Transverse colon (tissue), 4 donors: ENCODE measurements around the gene ZBTB45. TPM values are rescaled to one million over a fixed set of nuclear protein-coding genes. Genes with fewer than 3 reads are reported as not detected.
A peak's percentile ranks its signal among the peaks of the same experiment; 100 is the strongest.

Source experiments
- DNase-seq: peaks from one replicate; pipeline ENCODE4 v3.0.0-alpha.2; 2019
- H3K27ac ChIP-seq, 4 donors: fragments of 200-600 bp; sonication (generic); 2 replicates each; pipeline ENCODE4 v1.5.1; 2016 to 2018; ENCODE audit warnings: inconsistent platforms in 4 of 4
- H3K27me3 ChIP-seq: fragments of 200-600 bp; sonication (generic); 2 replicates; pipeline ENCODE4 v1.5.1; 2017; ENCODE audit warnings: inconsistent platforms
- H3K36me3 ChIP-seq, 4 donors: fragments of 200-600 bp; sonication (generic); 2 replicates each; pipeline ENCODE4 v1.5.1; 2017 to 2019; ENCODE audit warnings: inconsistent platforms in 4 of 4
- H3K4me1 ChIP-seq, 4 donors: fragments of 200-600 bp; sonication (generic); 2 replicates each; pipeline ENCODE4 v1.5.1; 2017 to 2020; ENCODE audit warnings: inconsistent platforms in 4 of 4
- H3K4me3 ChIP-seq, 4 donors: fragments of 200-600 bp; sonication (generic); 1 replicate in 1 of 4; 2 replicates in 3 of 4; pipeline versions ENCODE4 v1.5.1 to v1.6.1; 2017 to 2019; ENCODE audit warnings: inconsistent platforms in 4 of 4
- H3K9me3 ChIP-seq, 2 donors: fragments of 200-600 bp; sonication (generic); 2 replicates each; pipeline ENCODE4 v1.5.1; 2017 to 2019; ENCODE audit warnings: inconsistent platforms in 2 of 2
- CTCF ChIP-seq, 5 experiments: fragments of 200-600 bp in 3 of 5; fragments of 450-650 bp in 2 of 5; sonication (generic) in 3 of 5; IDR thresholded peaks; 1 replicate in 2 of 5; 2 replicates in 3 of 5; pipeline ENCODE4 v1.5.1; 2016 to 2017; ENCODE audit warnings: antibody characterized with exemption in 5 of 5, inconsistent platforms in 3 of 5, mild to moderate bottlenecking in 2 of 5, moderate library complexity in 1 of 5
- EP300 ChIP-seq: sonication (generic); formaldehyde crosslinking; IDR thresholded peaks from one replicate; pipeline ENCODE4 v1.6.1; 2017; ENCODE audit warnings: antibody characterized with exemption, low read depth
- POLR2A ChIP-seq: fragments of 450-650 bp; IDR thresholded peaks from one replicate; pipeline ENCODE4 v1.6.1; 2016; ENCODE audit warnings: antibody characterized with exemption, mild to moderate bottlenecking, moderate library complexity
- POLR2AphosphoS5 ChIP-seq, 3 donors: sonication (generic); formaldehyde crosslinking; IDR thresholded peaks; one replicate each; pipeline ENCODE4 v1.6.1; 2016; ENCODE audit warnings: antibody characterized with exemption in 3 of 3
- WGBS, 2 donors: methylation state at CpG; one replicate each; pipeline ENCODE4 v1.1.5; 2018; ENCODE audit warnings: low coverage in 1 of 2; 5-methylcytosine and 5-hydroxymethylcytosine counted together
- in situ Hi-C, 4 donors: fragments of 200-750 bp; cut with MboI; loops; one replicate each; pipeline versions ENCODE4 v1.15.0 to v1.15.1; 2017; ENCODE audit warnings: low sequenced_read_pairs in 3 of 4, low pct_ligation_motif_present in 1 of 4, low pct_unique_long_range_greater_than_20kb in 1 of 4
- intact Hi-C: fragments of 100-400 bp; cut with DNase I; formaldehyde crosslinking; loops from one replicate; pipeline ENCODE4 v1.15.1; 2023; ENCODE audit warnings: low total_unique reads
- total RNA-seq, 4 donors: library from RNA; depleted of rRNA; stranded (reverse); fragments of >200 nt; gene quantifications; one replicate each; pipeline ENCODE4 v1.1.0, GENCODE V29; 2016

Gene ZBTB45
- total RNA-seq, 4 donors from 2014 or later: 12.8 to 24.7 (median 18.1) TPM

- no peaks in the 10 kb centered on the region for H3K9me3 ChIP-seq
- TF ChIP-seq POLR2A (no peak), POLR2AphosphoS5 (IDR thresholded peaks at IDR 0.05) (no peak), EP300 (no peak), CTCF (IDR thresholded peaks at IDR 0.05) (no peak)
- peak within 1 kb of the TSS; percentile 95 to 100 (median 100) for H3K27ac ChIP-seq
- in situ Hi-C loops (no loop called here), intact Hi-C loops (no loop called here)
- peaks cover 0 to 9% (median 4%) of the 10 kb centered on the region in 4 donors for H3K36me3 ChIP-seq
- peak within 1 kb of the TSS; percentile 67 to 91 (median 73) for H3K4me3 ChIP-seq
- peaks cover 50 to 68% (median 56%) of the 10 kb centered on the region in 4 donors for H3K4me1 ChIP-seq
- peak; percentile 66 for DNase-seq
- 0 to 1% methylated on average over 9 to 32 of the region's 62 CpGs for WGBS, 2 donors
- no peaks in the 10 kb centered on the region for H3K27me3 ChIP-seq
These were observed 38.5 kb upstream of the ZBTB45 start, which contains the start of gene UBE2M for GRCh38 chr19:58558066-58558622. UBE2M (minus strand) TSS chr19:58558611; CDS start chr19:58558381, 230 bp downstream.

- Histone ChIP-seq H3K36me3 (peaks cover 0 to 9% (median 4%) of the 10 kb centered on the region in 4 donors), H3K4me1 (peaks cover 43 to 61% (median 50%) of the 10 kb centered on the region in 4 donors), H3K27me3 (no peaks in the 10 kb centered on the region), H3K27ac (peak overlapping the region; percentile 95 to 100 (median 100)), H3K9me3 (no peaks in the 10 kb centered on the region), H3K4me3 (peak overlapping the region; percentile 67 to 91 (median 73))
- in situ Hi-C loops (no loop called here), intact Hi-C loops (no loop called here)
- TF ChIP-seq POLR2AphosphoS5 (IDR thresholded peaks at IDR 0.05) (no peak), CTCF (IDR thresholded peaks at IDR 0.05) (no peak), EP300 (no peak), POLR2A (no peak)
- DNase-seq: no peak
- 21 to 24% methylated on average over 9 to 12 of the region's 12 CpGs for WGBS, 2 donors
These were observed 37.8 kb upstream of the ZBTB45 start for GRCh38 chr19:58557221-58558065.

GRCh38 chr19:58556622-58557220, 37.1 kb upstream of the ZBTB45 start:
- Histone ChIP-seq H3K27ac (peak overlapping the region; percentile 3 to 100 (median 97)), H3K36me3 (peaks cover 0 to 13% (median 4%) of the 10 kb centered on the region in 4 donors), H3K9me3 (no peaks in the 10 kb centered on the region), H3K4me1 (peaks cover 35 to 54% (median 43%) of the 10 kb centered on the region in 4 donors), H3K4me3 (peak overlapping the region in 2 of 4 donors; percentile 67 to 68), H3K27me3 (no peaks in the 10 kb centered on the region)
- intact Hi-C loops: no loop called here
- in situ Hi-C loops: no loop called here
- no peak for DNase-seq
- 21 to 49% methylated on average over 2 to 10 of the region's 10 CpGs for WGBS, 2 donors
- TF ChIP-seq POLR2AphosphoS5 (IDR thresholded peaks at IDR 0.05) (no peak), EP300 (no peak), POLR2A (no peak), CTCF (IDR thresholded peaks at IDR 0.05) (no peak)
